GM23248 (cell line): ENCODE measurements around the gene SSTR5.

Experiments
- EZH2 ChIP-seq: fragments of 200-600 bp; sonication (generic); IDR thresholded peaks from 2 replicates; pipeline ENCODE4 v1.6.1; 2018; ENCODE audit warnings: antibody characterized with exemption, mild to moderate bottlenecking; ENCODE audit not compliant: insufficient read depth, poor library complexity, severe bottlenecking
- EZH2phosphoT487 ChIP-seq: fragments of 200-600 bp; sonication (generic); IDR thresholded peaks from 2 replicates; pipeline ENCODE4 v1.6.1; 2018; ENCODE audit warnings: antibody characterized with exemption, moderate library complexity, mild to moderate bottlenecking, low read depth; ENCODE audit not compliant: insufficient read depth

DNA sequence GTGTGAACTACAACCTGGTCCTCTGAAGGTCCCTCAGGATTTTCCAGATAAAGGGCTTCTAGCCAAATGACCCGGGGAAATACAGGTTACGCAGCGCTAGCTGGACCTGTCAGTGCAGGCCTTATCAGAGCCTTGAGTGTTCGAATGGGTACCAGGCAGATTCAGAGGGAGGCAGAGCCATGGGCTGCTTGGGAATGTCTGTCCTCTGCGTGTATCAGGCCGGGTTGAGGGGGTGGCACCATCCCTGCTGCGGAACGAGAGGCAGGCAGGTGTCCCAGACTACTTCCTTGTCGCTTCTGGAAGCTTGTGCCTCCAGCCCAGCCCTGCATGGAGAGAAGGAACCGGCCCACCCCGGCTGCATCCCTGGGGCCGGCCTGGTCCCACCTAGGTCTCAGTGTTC lies 33.6 kb upstream of the SSTR5 start:
- TF ChIP-seq EZH2 (no peak), EZH2phosphoT487 (no peak)
